GM12873 (cell line): ENCODE results near the gene ATP4A.

ENCODE experiments used
- TF ChIP-seq, protein P1 (sequence below): IDR thresholded peaks from 2 replicates; pipeline ENCODE4 v1.5.1; 2012; ENCODE audit warnings: low read depth, mild to moderate bottlenecking, moderate library complexity, low read length, control low read depth; ENCODE audit not compliant: insufficient read depth; ENCODE audit errors: missing control alignments

Gene ATP4A

DNA sequence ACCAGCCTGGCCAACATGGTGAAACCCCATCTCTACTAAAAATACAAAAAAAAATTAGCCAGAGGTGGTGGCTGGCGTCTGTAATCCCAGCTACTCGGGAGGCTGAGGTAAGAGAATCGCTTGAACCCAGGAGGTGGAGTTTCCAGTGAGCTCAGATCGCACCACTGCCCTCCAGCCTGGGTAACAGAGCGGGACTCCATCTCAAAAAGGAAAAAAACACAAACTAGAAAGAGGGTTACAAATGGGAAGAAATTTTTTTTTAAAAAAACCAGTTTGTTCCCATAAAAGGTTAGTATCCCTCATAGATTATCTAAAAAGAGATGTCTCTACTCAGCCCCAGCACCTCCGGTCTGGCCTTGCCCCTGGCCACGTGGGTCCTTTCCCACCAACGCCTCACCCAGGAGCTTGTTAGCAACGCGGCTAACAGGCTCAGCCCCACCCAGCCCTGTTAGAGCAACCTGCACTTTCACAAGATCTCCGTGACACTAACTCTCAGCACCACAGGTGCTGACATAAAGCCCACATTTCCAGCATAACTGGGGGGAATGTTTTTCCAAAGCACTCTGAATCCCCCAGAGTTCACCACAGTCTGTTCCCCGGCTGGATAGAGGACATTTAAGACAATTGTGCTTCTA is 54.3 kb downstream of the ATP4A start:
- TF ChIP-seq, protein P1, sequence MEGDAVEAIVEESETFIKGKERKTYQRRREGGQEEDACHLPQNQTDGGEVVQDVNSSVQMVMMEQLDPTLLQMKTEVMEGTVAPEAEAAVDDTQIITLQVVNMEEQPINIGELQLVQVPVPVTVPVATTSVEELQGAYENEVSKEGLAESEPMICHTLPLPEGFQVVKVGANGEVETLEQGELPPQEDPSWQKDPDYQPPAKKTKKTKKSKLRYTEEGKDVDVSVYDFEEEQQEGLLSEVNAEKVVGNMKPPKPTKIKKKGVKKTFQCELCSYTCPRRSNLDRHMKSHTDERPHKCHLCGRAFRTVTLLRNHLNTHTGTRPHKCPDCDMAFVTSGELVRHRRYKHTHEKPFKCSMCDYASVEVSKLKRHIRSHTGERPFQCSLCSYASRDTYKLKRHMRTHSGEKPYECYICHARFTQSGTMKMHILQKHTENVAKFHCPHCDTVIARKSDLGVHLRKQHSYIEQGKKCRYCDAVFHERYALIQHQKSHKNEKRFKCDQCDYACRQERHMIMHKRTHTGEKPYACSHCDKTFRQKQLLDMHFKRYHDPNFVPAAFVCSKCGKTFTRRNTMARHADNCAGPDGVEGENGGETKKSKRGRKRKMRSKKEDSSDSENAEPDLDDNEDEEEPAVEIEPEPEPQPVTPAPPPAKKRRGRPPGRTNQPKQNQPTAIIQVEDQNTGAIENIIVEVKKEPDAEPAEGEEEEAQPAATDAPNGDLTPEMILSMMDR = no peak

DNA sequence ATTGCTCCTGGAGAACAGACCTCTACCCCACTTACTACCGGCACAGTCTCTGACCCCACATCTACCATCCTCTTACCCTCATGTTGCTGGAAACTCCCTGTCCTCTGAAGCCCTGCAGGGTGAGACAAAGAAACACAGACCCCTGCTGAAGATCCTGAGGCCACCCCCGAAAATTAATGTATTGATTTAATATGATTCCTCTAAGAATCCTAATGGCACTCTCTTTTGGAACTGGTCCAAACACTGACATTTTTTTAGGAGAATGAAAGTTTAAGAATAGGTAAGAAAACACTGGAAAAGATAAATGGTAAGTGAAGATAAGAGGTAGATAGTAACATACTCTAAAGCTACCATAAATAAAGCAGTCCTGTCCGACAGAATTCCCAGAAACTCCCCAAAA is 55.3 kb downstream of the ATP4A start:
- TF ChIP-seq, protein P1 = no peak

DNA sequence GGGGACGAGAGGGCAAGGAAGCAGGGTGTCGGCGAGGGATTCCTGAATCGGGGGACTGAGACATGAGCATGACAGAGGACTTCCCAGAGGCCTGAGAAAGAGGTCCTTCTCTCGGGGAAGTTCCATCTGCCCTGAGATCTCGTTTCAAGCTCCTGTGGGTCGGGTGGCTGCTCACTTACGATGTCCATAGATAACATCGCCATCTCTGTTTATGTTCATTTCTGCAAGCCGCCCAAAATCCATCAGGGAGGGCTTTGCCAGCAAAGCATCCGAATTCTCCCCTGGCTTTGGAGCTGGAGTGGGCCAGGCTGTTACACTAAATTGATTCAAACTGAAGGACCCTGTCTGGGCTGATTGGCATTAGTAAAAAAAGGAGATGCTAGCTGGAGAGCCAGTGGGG is 55.9 kb downstream of the ATP4A start:
- TF ChIP-seq, protein P1 = no peak

DNA sequence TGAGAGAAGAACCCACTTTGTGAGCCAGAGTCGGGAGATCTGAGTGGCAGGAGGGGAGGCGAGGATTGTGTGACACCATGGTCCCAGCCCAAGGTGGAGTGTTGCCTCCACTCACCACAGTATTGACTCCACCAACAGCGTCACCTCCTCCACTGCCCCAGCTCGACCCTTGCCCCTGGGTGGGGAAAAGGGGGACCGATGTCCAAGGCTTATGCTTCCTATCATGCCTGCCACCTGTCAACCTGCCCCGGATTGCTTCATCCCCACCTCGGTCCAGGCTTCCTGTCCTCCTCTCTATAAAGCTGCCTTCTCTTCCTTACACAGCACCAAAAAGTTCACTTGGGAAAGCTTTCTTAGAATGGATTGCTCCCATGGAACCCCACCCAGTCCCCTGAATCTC is 57.4 kb downstream of the ATP4A start:
- TF ChIP-seq, protein P1 = no peak

DNA sequence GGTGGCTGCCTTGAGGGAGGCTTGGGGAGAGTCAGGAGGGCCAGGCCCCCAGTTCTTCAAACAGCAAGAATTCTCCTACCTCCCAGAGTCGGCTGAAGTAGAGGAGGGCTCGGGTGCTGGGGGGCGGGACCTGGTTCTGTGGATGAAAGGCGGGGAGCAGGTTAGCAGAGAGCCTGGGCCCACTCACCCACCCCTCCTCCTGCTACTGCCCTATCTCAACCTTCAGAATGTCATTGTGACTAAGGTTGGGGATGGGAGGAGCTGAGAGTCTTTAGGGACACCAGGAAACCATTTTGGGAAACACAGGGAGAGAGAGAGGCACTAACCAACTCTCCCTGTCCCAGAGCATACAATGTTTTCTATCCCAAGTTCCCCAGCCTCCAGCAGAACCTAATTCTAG is 60.7 kb downstream of the ATP4A start:
- TF ChIP-seq, protein P1 = no peak

DNA sequence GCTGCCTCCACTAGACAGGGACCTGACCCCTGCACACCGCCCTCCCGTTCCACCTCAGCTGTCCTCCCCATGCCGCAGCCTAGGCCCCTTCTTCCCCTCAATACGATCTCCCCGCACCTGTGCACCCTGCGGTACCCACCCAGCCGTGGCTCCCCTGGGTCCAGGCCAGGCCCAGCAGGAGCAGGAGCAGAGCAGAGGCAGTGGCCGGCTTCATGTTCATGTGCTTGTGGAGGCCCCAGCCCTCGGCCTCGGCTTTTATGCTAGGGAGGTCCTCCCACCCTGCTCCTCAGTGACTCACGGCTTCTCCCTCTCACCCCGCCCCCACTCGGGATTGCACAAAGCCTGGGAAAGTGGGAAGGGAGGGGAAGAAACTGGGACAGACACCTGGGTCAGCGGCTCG is 61.8 kb downstream of the ATP4A start:
- TF ChIP-seq, protein P1 = no peak

DNA sequence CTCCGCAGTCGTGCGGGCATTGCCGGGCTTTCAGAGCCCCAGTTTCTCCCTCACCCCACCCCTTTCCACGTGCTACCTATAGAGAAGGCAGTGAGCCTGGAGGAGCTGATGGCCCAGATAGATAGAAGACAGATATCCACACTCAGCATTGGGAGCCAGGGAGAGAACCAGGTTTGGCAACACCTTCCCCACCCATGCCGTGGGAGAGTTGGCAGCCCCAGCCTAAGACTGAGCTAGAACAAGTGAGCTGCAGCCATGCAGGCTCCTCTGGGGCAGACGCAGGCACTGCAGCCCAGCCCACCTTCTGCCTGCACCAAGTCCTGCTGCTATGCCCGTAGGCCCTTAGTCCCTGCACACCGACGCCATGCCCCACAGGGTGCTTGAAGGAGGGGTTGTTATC is 62.8 kb downstream of the ATP4A start:
- TF ChIP-seq, protein P1 = no peak
